Activated naive CD8-positive, alpha-beta T cell treated with anti-CD3 and anti-CD28 coated beads, Interleukin-2, amount 50 U/mL, for 16 hours (primary cell): Measurements from ENCODE around the gene EFCAB11.

Source experiments
- DNase-seq: peaks from one replicate; pipeline ENCODE4 v3.0.0-alpha.2; 2020; ENCODE audit warnings: low read depth, low spot score

Gene EFCAB11

GRCh38 chr14:89771251-89771650 is 183.3 kb downstream of the EFCAB11 start:
- no peak for DNase-seq

DNA sequence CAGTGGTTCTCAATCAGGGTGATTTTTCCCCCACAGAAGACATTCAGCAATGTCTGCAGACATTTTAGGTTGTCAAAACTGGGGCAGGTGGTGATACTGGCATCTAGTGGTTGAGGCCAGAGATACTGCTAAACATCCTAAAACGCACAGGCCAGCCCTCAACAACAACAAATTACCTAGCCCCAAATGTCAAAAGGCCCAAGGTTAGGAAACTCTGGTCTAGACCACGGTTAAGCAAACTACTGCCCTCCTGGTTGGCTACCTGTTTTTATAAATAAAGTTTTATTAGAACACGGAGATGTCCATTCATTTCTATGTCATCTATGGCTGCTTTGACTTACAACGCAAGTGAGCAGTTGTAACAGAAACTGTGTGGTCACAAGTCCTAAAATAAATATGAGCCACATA is 186.7 kb downstream of the EFCAB11 start:
- peak; percentile 31 for DNase-seq

DNA sequence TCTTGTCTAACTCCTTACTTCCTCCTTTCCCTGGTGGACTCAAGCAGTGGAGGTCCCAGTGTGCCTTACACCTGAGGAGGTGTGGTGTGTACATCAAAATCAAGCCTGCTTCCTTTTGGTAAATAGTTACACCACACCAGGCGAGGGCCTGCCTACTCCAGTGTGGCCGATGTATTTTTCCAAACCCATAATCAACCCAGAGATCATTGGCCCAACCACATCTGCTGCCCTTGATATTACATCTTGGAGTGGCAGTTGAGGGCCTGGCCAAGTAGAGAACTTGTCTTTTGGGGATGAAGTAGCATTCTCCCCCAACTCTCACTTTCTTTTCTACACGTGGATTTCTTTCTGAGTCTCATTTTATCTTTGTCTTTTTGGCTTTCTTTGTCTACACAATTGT is 187.4 kb downstream of the EFCAB11 start:
- DNase-seq, result no peak

- no peak for DNase-seq
Observed at GRCh38 chr14:89765346-89765745, 189.2 kb downstream of the EFCAB11 start.

- no peak for DNase-seq
Observed at GRCh38 chr14:89760086-89760485, 194.4 kb downstream of the EFCAB11 start.

DNA sequence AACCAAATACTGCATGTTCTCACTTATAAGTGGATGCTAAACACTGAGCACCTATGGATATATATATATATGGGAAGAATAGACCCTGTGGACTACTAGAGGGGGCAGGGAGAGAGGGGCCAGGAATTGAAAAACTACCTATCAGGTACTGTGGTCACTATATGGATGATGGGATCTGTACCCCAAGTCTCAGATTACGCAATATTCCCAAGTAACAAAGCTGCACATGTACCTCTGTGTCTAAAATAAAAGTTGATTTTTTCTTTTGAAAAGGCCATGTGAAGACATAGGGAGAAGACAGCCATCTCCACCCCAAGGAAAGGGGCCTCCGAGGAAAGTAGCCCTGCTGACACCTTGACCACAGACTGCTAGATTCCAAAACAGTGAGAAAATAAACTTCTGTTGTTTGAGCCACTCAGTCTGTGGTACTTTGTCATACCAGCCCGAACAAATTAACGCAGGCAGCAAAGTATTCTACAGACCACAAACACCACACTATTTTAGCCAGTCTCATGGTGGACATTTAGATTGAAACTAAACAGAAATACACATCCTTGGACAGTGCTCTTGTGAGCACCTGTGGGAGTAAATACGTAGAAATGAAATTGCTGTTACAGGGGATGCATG is 197.1 kb downstream of the EFCAB11 start:
- no peak for DNase-seq

DNA sequence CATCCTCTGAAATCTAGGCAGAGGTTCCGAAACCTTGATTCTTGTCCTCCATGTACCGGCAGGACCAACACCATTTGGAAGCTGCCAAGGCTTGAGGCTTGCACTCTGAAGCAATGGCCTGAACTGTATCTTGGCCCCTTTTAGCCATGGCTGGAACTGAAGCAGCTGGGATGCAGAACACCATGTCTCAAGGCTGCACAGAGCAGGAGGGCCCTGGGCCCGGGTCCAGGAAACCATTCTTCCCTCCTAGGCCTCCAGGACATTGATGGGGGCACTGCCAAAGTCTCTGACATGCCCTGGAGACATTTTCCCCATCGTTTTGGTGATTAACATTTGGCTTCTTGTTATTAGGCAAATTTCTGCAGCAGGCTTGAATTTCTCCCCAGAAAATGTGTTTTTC is 198.7 kb downstream of the EFCAB11 start:
- DNase-seq, result no peak

- DNase-seq, result no peak
Observed at GRCh38 chr14:89753828-89754412, 200.6 kb downstream of the EFCAB11 start.

- DNase-seq, result no peak
Observed at GRCh38 chr14:89750908-89751392, 203.6 kb downstream of the EFCAB11 start.

DNA sequence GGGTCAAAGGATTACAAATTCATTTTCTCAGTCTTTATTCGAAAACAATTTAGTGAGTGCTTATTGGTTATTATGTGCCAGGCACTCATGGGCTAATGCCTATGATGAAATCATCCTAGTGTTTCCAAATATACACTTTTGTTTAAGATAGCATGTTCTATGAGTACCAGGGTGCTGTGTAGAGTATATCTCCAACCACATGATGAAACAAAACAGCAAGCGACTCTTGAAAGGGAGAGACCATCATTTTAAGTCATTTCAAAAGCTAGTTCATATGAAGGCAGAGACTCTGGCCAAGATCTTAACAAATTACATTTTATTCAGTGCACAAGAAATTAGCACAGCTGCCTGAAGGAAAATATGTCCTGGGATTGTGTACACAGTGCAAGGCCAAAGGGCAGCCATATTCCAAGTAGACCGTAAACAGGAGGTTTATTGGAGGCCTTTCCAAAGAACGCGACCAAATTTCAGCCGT is 204.2 kb downstream of the EFCAB11 start:
- no peak for DNase-seq

- no peak for DNase-seq
Observed at GRCh38 chr14:89748004-89748403, 206.5 kb downstream of the EFCAB11 start.

GRCh38 chr14:89747126-89747525 is 207.4 kb downstream of the EFCAB11 start:
- DNase-seq, result no peak

- no peak for DNase-seq
Observed at GRCh38 chr14:89746654-89747053, 207.9 kb downstream of the EFCAB11 start.

- DNase-seq, result no peak
Observed at GRCh38 chr14:89746135-89746534, 208.4 kb downstream of the EFCAB11 start.
